Measurements from ENCODE around the gene PI4KA.
"Not testable (repeated sequence)": the region's sequence is repeated elsewhere in the genome, so short reads cannot be mapped to it uniquely, and the experiment has no call there.

PI4KA gene

DNA sequence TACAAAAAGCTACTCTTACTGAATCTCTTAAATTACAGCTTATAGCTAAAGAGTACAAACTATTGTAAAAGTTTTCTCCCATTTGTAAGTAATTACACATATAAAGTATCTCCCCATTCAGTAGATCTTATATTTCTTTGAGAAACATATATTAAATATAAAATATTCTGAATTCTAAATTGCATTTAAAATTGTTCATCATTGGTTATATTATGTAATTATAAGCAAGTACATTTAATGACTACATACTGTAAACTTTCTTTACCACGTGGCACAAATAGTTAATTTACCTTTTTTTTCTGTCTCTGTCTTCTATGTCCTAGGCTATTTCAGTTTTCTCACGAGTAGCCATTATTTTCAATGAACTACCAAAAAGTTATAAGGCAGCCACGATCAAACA is 185.9 kb downstream of the PI4KA start (continued):
- TF ChIP-seq CREB5 (CRISPR knock-in tag; IDR thresholded peaks at IDR 0.05; ENCODE audit: low read depth) (no peak), ZFP3 (CRISPR knock-in tag; IDR thresholded peaks at IDR 0.05) (no peak), ZNF8 (CRISPR knock-in tag; IDR thresholded peaks at IDR 0.05) (no peak), TCF4 (CRISPR knock-in tag; IDR thresholded peaks at IDR 0.05; ENCODE audit: borderline replicate concordance) (no peak), GLIS3 (CRISPR knock-in tag; IDR thresholded peaks at IDR 0.05) (no peak), TOX (CRISPR knock-in tag; IDR thresholded peaks at IDR 0.05; ENCODE audit: borderline replicate concordance) (no peak)

GRCh38 chr22:20672082-20672424 is 186.6 kb downstream of the PI4KA start:
- no peak for ATAC-seq
- TF ChIP-seq ZNF70 (CRISPR knock-in tag; IDR thresholded peaks at IDR 0.05) (no peak), GLIS3 (CRISPR knock-in tag; IDR thresholded peaks at IDR 0.05) (no peak), SNAI2 (CRISPR knock-in tag; IDR thresholded peaks at IDR 0.05) (no peak), PPARA (CRISPR knock-in tag; IDR thresholded peaks at IDR 0.05; ENCODE audit: borderline replicate concordance) (no peak), ISL1 (CRISPR knock-in tag; IDR thresholded peaks at IDR 0.05) (no peak), ARNTL (CRISPR knock-in tag; IDR thresholded peaks at IDR 0.05; ENCODE audit: borderline replicate concordance, low read depth) (no peak), OSR1 (CRISPR knock-in tag; IDR thresholded peaks at IDR 0.05) (no peak), ZNF8 (CRISPR knock-in tag; IDR thresholded peaks at IDR 0.05) (no peak), POU6F1 (CRISPR knock-in tag; IDR thresholded peaks at IDR 0.05; ENCODE audit: borderline replicate concordance, low read depth) (no peak), ZFP3 (CRISPR knock-in tag; IDR thresholded peaks at IDR 0.05) (no peak), CREB5 (CRISPR knock-in tag; IDR thresholded peaks at IDR 0.05; ENCODE audit: low read depth) (no peak), ZC3H10 (CRISPR knock-in tag; IDR thresholded peaks at IDR 0.05) (no peak), TCF4 (CRISPR knock-in tag; IDR thresholded peaks at IDR 0.05; ENCODE audit: borderline replicate concordance) (no peak)
- TF ChIP-seq, protein P1, sequence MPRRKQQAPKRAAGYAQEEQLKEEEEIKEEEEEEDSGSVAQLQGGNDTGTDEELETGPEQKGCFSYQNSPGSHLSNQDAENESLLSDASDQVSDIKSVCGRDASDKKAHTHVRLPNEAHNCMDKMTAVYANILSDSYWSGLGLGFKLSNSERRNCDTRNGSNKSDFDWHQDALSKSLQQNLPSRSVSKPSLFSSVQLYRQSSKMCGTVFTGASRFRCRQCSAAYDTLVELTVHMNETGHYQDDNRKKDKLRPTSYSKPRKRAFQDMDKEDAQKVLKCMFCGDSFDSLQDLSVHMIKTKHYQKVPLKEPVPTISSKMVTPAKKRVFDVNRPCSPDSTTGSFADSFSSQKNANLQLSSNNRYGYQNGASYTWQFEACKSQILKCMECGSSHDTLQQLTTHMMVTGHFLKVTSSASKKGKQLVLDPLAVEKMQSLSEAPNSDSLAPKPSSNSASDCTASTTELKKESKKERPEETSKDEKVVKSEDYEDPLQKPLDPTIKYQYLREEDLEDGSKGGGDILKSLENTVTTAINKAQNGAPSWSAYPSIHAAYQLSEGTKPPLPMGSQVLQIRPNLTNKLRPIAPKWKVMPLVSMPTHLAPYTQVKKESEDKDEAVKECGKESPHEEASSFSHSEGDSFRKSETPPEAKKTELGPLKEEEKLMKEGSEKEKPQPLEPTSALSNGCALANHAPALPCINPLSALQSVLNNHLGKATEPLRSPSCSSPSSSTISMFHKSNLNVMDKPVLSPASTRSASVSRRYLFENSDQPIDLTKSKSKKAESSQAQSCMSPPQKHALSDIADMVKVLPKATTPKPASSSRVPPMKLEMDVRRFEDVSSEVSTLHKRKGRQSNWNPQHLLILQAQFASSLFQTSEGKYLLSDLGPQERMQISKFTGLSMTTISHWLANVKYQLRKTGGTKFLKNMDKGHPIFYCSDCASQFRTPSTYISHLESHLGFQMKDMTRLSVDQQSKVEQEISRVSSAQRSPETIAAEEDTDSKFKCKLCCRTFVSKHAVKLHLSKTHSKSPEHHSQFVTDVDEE (CRISPR knock-in tag; IDR thresholded peaks at IDR 0.05), result no peak

- TF ChIP-seq POU6F1 (CRISPR knock-in tag; IDR thresholded peaks at IDR 0.05; ENCODE audit: borderline replicate concordance, low read depth) (no peak), ZFP30 (CRISPR knock-in tag; IDR thresholded peaks at IDR 0.05) (no peak)
- ATAC-seq, result no peak
Measured at GRCh38 chr22:20671409-20672081, 187.1 kb downstream of the PI4KA start.

DNA sequence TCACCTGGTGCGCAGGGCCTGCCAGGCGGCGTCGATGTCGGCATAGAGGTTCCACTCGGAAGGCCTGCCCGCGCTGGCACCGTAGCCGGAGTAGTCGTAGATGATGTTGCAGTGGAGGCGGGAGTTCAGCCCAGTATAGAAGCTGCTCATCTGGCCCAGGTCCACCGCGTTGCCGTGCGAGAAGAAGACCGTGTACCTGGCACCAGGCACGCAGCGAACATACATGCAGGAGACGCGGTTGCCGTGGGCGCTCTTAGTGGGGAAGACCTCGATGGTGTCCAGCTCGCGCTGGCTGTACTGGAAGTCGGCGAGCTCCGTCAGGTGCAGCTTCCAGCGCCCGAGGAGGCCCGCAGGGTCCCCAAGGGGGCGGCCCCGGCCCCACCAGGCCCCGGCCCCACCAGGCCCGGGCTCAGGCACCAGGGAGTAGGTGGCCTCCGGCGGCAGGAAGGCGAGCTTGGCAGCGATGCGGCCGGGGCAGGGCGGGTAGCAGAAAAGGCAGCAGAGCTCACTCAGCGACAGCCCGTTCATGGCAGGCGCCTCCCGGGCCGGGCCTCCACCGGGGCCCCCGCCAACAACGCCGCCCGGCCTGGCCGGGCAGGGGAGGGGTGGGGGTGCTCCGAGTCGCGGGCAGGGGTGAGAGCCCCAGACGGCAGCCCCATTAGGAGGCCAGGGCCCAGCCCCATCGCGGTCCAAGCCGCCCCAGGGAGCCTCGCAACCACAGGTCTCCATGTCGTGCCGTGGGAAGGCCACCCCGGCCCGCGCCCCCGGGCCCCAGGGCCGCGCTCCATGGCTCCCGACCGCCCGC is 188.0 kb downstream of the PI4KA start:
- not testable (repeated sequence) for ATAC-seq

GRCh38 chr22:20669884-20670283 is 188.7 kb downstream of the PI4KA start:
- not testable (repeated sequence) for ATAC-seq

DNA sequence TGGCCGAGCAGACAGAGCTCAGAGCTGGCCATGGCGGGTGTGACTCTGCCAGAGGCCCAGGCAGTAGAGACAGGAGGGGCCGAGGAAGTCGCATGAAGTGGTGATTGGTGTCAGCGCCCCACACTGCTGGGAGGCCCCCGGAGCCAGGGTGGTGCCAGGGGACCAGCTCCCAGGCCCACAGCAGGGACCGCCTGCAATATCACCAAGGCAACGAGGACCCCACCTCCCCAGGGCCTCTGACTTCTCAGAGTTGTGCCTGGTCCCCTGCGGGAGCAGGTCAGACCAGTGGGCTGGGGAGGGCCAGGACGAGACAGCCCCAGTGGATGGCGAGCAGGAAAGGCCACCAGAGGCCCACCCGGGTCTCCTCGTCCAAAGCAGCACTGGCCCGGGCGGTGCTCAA is 189.1 kb downstream of the PI4KA start:
- not testable (repeated sequence) for ATAC-seq

- not testable (repeated sequence) for ATAC-seq
Measured at GRCh38 chr22:20668769-20669168, 189.8 kb downstream of the PI4KA start.

DNA sequence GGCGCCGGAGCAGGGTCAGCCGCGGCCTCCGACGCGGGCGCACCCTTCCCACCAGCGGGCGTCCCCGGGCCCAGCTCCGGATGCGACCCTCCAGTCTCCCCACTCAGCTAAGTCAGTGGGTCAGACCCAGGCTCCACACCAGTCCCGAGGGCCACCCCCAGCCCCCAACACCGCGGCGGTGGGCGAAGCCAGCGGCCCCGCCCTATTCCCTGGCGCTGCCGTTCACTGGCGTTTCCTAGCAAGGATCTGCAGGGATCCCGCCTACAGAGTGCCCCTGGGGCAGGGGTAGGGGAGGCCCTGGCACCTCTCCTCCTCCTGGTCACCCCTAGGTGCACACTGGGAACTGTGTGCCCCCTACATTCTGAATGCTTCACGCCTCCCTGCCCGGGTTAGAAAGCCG is 190.4 kb downstream of the PI4KA start:
- not testable (repeated sequence) for ATAC-seq

GRCh38 chr22:20667548-20667947 is 191.1 kb downstream of the PI4KA start:
- ATAC-seq, result not testable (repeated sequence)

Measured in SK-N-SH treated with all-trans-retinoic acid at 6 μM for 48 hours (cell line).